Stimulated activated naive CD4-positive, alpha-beta T cell (primary cell): ENCODE measurements around the gene RFNG.

Experiments used
- DNase-seq, 6 experiments: peaks; one replicate each; lab custom pipeline; 2025; lab: John Stamatoyannopoulos, UW

RFNG gene

GRCh38 chr17:81999976-82000802 lies 51.4 kb downstream of the RFNG start:
- DNase-seq, result no peak

GRCh38 chr17:81999587-81999975 lies 52.0 kb downstream of the RFNG start:
- DNase-seq, result no peak

GRCh38 chr17:81998691-81999438 lies 52.7 kb downstream of the RFNG start:
- DNase-seq, result no peak

GRCh38 chr17:81998212-81998611 lies 53.4 kb downstream of the RFNG start:
- DNase-seq, result no peak
